HG03064 (cell line): ENCODE data around the gene OPALIN.

Experiments
- ATAC-seq: cut with Tn5 transposase; IDR thresholded peaks from one replicate; pipeline ENCODE4 v1.9.1; 2021; ENCODE audit warnings: low read depth; ENCODE audit not compliant: unreplicated experiment

Gene OPALIN

GRCh38 chr10:96306516-96306915 lies 52.3 kb downstream of the OPALIN start:
- no peak for ATAC-seq

GRCh38 chr10:96305019-96305418 lies 53.8 kb downstream of the OPALIN start:
- no peak for ATAC-seq

- ATAC-seq: no peak
These were observed 54.6 kb downstream of the OPALIN start, which contains the start of gene DNTT for GRCh38 chr10:96304230-96304629. DNTT (plus strand) TSS chr10:96304434; CDS start chr10:96304498, 64 bp downstream.

DNA sequence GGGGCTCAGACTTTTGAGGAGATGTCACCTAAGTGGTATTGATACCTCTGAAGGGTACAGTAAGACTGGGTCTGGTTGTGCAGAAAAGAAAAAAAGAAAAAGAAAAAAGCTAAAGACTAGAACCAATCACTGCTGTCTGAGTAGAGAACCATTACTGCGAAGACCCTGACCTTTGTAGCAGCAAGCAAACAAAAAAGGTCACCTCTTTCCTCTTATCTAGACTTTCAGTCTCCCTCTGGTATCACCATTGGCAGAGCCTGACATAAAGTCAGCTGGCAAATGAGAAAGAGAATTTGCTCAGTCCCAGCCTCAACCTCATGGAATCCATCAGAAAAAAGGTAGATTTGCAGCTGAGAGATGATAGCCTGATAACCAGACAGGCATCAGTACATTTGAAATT lies 57.2 kb downstream of the OPALIN start:
- ATAC-seq: no peak

GRCh38 chr10:96299383-96299782 lies 59.4 kb downstream of the OPALIN start:
- no peak for ATAC-seq

DNA sequence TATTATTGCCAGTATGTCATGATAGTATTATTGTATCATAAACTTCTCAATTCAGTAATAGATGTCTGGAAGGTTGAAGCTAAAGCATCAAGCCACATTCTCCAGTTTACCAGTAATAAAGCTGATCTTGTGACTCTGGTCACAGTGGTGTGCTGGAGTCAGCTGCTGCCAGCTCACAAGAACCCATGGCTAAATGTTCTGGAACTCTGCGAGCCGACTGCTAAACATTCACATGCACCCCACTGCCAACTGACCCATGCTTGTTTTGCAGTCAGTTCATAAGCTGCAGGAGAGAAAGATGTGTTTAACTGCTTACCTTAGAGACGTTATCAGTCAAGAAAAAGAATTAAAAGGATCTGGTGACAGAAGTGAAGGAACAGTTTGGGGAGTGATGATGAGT lies 60.4 kb downstream of the OPALIN start:
- ATAC-seq: no peak

- ATAC-seq: no peak
These were observed 61.3 kb downstream of the OPALIN start for GRCh38 chr10:96297486-96297885.

DNA sequence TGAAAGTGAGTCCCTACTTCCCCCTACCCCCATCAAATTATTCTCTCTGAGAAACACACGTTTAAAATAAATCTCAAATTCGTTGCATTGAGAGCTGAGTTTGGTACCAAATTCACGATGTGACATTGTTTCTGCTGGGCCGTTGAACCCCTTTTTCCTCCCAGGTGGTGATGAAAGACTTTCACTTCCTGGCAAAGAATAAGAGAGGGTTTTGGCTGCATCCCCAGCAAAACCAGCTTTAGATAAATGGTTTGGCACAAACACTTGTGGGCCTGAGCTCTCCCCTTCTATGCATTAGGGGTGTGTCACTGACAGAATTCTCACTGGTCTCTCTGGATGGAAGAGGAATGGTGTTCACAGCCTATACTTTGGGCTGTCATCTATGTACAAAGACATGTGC lies 63.3 kb downstream of the OPALIN start:
- no peak for ATAC-seq
